Measurements from ENCODE around the gene SCGB2A2.

Gene SCGB2A2

DNA sequence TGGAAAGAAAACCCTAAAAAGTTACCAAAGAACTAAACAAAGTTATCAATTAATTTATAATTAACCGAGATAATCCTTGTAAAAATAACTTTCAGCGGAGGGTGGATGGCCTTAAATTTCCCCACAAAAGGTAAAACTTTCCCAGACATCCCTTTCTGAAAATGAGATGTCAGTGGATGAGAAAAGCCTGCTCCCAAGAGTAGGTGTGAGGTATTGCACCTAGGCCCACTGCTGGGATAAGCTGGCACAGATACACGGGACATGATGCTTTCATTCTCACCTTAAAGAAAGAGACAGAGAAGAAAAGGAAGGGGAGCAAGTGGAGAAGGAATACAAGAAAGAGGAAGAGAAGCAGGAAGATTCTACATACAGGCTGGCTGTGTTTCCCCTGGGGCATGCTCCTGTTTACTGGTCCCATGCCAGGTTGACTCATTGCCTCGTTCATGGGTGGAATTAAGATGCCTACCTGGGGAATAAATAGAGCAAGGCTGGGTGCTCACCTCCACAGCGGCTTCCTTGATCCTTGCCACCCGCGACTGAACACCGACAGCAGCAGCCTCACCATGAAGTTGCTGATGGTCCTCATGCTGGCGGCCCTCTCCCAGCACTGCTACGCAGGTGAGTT is at the start of gene SCGB2A2:
SCGB2A2 (plus strand) TSS at position 505 of the 625 bp plus-strand sequence; CDS start at position 564, 59 bp downstream.
- DNase-seq: no peak

DNA sequence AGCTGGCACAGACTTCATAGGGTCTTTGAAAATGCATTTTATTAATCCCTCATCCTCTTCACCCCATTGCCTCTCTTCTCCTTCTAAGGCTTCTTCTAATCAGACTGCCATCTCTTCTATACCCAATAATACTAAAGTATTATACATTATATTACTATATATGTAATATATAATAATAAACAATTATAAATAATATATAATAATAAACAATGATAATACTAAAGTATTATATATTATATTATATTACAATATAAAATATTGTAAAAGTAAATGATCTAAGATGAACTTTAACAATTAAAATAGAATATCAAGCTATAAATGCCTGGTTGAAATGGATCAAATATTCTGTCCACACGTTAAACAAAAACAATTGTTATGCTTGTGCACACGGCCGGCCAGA is 48.5 kb upstream of the SCGB2A2 start:
- no peak for DNase-seq

DNA sequence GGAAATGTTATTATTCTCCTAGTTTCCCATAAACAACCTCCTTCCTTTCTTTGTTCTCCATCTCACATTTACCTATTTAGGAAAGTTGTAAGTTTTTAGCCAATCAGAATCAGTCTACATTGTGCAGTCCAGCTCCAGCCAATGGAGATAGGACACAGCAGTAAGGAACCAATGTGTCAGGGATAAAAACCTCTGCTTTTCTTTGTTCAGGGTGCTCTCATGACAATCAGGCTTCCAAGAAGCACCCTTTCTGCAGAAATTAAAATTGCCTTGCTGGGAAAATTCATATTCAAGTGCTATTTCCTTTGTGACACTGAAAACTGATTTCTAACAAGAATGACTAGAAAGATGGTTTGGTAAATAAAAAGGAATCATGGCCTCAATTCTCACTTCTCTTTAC is 46.9 kb upstream of the SCGB2A2 start:
- no peak for DNase-seq

DNA sequence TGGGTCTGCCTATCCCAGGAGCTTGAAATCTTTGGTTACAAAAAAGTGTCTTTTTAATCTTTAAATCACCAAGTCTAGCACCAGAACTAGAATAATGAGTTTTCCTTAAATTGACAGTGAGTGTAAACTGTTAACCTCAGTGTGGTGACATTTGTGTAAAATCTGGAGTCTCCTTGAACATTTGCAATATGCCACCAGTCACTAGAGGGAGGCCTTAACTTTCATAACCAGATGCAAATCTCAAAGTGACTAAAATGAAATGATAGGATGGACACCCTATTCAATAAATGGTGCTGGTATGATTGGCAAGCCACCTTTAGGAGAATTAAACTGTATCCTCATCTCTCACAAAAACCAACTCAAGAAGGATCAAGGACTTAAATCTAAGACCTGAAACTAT is 36.2 kb upstream of the SCGB2A2 start:
- no peak for DNase-seq

DNA sequence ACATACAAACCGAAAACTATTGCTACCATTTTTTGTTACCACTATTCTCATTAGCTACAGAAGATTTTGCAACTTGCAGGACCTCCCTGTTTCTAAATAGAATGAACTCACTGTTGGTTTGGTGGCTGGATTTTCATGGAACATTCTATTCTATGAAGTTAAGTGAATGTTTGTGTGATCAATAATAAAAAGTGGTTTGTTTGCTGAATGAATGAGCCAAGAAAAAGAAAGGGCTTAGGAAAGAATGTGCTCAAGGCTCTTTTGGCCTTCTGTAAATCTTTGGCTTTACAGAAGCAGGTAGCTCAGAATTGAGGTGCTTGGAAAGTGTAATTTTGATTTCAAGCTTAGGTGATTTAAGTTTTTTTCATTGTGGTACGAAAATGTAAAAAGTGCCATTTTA is 33.8 kb upstream of the SCGB2A2 start:
- no peak for DNase-seq

DNA sequence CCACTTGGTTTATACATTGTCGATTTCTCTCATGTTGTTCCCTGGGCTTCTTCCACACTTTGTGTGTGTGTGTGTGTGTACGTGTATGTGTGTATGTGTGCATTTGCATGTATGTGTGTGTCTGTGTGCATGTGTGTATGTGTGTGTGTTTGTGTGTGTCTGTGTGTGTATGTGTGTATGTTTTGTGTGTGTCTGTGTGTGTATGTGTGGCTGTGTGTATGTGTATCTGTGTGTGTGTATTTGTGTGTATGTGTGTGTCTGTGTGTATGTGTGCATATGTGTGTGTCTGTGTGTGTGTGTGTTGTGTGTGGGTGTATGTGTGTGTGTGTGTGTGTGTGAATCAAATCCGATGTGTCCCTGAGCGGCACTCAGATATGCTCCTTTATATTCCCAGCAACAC is 32.5 kb upstream of the SCGB2A2 start:
- no peak for DNase-seq

DNA sequence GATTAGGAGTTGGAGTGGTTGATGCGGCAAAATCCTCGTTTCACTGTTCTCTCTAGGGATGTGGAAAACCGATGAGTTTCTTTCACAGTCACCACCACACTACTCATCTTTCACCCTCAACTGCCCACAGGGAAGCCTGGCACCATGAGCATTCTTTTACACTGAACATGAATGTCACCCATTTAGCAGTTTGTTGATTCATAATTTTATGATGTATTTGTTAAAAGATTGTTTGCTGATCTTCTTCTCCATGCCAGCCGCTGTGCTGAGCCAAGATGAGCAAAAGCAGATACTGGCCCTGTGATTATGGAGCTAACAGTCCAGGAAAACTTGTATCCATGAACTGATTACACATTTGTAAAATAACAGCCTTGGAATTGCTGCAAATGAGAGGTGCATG is 31.8 kb upstream of the SCGB2A2 start:
- DNase-seq: no peak

DNA sequence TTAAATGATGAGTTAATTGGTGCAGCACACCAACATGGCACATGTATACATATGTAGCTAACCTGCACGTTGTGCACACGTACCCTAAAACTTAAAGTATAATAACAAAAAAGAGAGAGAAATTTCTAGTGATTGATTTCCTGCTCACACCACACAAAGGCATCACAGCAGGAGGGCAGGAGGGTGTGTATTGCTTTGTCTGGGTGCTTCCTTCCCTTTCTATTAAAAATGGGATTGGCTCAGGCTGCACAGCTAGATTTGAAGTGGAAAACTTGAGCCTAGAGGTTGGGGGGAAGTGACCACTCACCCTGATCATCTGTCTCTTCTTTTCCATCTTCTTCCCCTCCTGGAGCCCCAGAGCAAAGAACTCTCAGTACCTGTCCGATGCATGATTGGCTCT is 28.9 kb upstream of the SCGB2A2 start:
- no peak for DNase-seq

DNA sequence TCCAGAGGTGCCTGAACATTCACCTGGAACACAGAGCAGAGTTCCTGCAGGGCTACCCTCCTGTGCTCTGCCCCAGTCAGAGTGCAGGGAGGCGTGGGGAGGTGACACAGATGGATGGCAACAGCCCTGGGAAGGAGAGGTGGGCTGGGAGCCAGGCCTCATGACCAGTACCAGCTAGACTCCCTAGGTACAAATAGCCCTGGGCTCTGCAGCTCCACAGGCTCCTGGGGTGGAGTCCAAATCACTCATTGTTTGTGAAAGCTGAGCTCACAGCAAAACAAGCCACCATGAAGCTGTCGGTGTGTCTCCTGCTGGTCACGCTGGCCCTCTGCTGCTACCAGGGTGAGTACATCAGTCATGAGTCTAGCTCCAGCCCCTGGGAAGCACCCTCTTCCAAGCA is 27.9 kb upstream of the SCGB2A2 start, which contains the start of gene SCGB1D2:
SCGB1D2 (plus strand) TSS at position 219 of the 400 bp plus-strand sequence; CDS start at position 288, 69 bp downstream.
- DNase-seq: no peak

DNA sequence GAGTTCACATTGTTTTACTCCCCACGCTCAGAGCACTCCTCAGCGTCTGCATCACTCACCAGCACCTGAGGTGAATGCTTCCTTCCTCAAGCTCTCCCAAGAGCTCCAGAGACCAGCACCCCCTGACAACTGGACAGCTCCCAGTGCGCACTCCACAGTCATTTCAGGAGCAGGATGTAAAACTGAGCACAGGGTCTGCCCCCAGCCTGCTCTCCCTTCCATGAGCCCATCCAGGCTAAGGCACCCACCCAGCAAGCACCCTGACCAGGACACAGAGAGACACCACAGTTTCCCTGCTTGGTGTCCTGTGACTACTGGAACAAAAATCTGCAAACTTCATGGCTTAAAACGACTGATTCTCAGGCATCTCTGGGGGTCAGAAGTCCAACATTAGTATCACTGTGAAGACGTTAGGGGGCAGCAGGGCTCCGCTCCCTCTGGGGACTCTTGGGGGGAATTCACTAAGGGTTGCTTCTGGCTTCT is 24.6 kb upstream of the SCGB2A2 start:
- DNase-seq: no peak

DNA sequence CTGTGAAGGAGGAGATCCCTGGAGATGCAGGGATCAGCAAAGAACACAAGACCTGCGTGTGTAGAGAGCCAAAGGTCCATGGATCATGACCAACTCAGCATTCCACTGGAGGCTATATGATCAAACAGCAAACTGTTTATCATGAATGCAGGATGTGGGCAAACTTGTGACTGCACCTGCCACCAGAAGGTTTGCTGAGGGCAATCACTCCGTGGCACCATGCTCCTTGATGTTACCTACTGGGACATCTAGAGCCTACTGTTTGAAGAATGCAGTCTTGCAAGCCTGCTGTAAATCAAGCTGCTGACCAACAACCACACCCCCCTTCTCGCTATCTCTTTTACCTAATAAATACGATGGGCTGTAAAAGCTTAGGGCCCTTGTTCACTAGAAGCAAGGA is 18.3 kb upstream of the SCGB2A2 start:
- DNase-seq: no peak

DNA sequence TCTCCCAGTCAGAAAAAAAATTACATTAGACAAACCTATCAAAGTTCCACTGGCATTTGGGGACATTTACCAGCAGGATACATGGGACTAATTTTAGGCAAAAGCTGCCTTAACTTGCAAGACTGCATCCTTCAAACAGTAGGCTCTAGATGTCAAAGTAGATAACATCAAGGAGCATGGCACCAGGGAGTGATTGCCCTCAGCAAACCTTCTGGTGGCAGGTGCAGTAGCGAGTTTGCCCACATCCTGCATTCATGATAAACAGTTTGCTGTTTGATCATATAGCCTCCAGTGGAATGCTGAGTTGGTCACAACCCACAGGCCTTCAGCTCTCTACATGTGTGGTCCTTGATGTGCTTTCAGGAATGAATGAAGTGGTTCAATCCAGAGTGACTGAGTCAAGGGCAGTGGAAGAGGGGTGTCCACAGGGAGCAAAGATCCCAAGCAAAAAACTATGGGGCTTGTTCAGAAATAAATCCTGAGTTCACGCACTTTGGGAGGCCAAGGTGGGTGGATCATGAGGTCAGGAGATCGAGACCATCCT is 15.9 kb upstream of the SCGB2A2 start:
- DNase-seq: no peak

DNA sequence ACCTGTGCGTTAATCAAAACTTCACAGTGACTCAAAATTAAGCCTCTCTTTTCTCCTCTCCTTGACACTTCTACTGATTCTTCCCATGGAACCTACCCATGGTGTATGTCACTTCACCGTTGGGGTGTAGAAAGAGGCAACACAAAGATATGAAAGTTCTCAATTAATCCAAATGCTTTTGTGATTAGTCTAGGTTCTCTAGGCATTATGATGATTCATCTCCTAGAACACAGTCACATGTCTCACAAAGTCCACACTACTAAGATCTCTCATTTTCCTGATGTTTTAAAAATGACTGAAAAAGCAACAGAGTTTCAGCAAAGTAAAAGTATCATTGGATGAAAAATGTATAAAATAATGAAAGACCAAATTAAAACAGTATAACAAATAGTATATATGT is 13.7 kb upstream of the SCGB2A2 start:
- no peak for DNase-seq

DNA sequence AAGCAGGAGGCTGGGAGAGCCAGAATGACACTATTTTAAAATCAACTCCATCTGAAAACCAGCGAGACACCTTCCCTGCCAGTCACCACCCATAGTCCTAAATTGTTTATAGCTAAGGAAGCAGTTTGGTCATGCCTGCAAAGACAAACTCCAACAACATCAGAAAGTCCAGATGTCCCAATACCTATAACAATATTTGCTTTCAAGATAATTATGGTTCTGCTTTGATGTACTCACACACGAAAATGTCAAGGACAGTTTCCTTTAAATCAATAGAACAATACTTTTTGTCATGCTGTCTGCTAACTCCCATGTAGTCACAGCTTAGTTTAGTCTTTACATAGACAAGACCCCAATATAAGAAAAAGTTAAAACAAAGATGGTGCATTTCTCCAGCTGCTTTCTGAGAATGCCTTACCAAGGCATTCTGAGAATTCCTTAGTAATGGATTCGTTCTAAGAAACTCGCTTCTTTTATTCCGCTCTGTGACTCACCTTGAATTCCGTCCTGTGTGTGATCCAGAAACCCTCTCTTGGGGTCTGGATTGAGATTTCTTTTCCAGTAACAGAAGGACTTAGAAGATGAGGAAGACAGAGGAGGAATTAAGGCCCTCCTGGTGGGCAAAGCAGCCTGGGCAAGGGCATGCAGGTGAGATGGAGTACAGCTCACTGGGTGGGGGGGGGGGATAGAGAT is 9.6 kb upstream of the SCGB2A2 start:
- DNase-seq: no peak

DNA sequence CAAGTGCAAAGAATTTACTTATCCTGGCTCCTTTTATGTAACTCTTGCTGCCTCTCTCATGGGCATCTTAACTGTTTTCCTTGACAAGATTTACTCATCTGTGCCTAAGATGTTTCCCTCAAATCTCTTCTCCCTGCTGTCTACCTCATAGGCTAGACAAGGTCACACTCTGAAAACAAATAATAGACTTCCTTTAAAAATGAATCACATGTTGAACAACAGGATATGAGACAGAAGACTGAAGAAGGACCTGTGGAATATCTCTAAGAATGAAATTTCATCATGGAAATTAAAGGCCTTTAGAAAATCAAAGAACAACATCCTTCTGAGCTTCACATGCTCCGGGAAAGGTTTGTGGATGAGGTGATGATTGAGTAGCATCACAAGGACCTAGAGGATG is 6.0 kb upstream of the SCGB2A2 start:
- no peak for DNase-seq

DNA sequence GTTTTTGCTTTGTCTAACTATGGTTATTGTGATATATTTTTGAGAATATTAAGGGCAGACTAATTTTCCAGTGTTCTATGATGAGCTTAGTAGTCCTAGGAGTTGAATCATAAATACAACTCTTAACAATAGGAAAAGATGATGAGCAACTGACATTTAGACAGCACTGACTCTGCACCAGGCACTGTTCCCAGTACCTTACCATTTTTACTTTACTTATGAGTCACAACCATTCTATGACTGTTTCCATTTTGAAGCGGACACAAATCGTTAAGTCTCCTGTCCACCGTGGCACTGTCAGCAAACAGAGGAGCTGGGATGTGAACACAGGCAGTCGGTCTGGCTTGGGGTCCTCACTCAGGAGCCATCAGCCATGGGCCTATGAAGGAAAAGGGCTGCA is 3.4 kb upstream of the SCGB2A2 start:
- DNase-seq: no peak

DNA sequence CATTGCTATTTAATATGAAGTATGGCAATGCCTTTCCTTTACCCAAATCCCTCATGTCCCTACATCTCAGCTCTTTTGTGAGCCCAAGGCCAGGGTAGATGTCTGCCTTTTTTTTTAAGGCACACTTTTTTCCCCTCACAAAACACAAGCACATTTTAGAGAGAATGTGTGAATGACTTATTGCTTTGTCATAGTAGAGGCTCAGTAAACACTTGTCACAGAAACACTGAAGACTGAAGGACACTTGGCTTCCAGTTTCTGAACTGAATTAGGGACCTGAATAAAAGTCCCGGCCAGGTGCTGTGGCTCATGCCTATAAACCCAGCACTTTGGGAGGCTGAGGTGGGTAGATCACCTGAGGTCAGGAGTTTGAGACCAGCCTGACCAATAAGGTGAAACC is 2.9 kb upstream of the SCGB2A2 start:
- no peak for DNase-seq

DNA sequence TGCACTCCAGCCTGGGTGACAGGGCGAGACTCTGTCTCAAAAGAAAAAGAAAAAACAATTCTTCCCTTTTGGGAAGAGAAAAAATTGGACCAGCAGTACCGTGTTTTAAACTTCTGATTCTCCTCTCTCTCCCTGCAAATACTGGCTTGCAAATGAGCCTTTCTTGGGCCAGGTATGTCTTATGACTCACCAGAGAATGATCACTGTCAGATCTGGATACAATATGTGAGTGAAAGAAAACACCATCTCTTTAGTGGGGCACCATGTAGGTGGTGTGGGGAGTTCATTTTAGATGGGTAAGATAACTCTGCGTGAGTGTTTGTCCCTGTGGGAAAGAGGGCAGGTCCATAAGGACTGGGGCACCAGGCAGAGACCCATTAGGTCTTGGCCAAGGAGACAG is 2.4 kb upstream of the SCGB2A2 start:
- DNase-seq: no peak

DNA sequence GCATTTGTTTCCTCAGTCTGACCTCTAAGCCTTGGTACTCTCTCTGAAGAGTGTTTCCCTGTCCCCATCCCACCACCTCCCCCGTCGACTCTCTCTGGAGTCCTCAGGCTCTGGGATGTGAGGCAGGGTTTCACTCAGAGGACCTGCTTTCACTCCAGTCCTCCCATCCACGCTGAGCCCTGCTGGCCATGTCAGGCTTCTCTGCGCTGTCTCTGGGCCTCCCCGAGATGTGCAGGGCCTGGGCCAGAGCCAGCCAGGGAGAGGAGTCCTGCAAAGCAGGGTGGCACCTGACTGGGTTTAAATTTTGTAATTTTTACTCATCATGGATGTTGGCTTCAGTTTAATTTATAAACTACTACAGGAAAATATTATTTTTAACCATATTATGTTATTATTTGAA is 3.3 kb downstream of the SCGB2A2 start:
- DNase-seq: no peak

DNA sequence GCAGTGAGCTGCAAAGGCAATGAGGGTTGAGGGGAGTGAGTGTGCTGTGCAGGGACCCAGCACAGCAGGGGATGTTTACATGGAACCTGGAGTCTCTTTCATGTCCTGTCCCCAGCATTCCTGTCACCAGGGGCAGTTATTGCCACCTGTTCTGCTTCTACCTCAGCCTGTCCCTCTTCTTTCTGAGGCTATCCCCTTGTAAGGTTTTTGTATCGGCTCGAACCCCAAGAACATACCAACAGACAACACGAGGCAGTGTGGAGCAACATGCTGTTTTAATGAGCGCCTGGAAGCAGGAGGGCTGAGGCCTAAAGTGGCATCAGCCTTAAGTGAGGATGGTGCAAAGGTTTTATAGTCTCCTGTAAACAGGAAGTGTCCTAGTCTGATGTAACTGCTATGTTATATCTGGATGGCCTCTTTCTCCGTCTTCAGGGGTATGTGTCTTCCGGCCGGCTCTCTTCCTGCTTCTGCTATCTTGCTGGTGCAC is 3.9 kb downstream of the SCGB2A2 start:
- DNase-seq: no peak

DNA sequence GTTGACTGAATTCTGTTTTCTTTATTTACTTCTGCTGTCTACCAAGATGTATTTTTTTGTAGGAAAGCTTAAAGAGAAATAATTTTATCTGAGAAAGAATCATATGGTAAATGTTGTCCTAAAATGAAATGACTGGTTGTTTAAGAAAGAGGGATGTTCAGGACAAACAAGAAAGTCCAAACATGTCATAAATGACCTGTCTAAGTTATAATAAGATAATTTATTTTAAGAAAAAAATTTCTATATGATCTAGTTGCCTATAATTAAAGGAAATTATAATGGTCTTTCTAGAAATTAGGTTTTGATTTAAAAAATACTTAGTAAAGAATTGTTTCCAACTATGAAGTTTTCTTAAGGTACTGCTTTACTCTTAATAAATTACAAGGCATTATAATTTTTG is 10.5 kb downstream of the SCGB2A2 start:
- no peak for DNase-seq

DNA sequence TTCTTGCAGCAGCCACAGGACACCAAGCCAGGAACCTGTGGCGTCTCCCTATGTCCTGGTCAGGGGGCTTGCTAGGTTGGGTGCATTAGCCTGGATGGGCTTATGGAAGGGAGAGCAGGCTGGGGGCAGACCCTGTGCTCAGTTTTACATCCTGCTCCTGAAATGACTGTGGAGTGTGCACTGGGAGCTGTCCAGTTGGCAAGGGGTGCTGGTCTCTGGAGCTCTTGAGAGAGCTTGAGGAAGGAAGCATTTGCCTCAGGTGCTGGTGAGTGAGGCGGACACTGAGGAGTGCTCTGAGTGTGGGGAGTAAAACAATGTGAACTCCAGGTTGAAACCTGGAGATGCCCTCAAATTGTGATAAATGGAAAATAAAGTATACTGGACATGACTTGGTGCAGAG is 25.5 kb downstream of the SCGB2A2 start:
- DNase-seq: no peak

DNA sequence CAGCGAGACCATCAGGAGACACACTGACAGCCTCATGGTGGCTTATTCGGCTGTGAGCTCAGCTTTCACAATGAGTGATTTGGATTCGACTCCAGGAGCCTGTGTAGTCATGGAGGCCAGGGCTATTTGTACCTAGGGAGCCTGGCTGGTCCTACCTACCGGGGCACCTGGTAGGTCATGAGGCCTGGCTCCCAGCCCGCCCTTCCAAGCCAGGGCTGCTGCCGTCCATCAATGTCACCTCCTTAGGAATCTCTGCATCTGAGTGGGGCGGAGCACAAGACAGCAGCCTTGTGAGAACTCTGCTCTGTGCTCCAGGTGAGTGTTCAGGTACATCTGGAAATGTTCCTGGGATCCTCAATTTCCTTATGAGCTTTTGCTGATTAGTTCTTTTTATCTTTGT is 29.0 kb downstream of the SCGB2A2 start, which contains the start of gene SCGB1D4:
SCGB1D4 (minus strand) TSS at position 101 of the 400 bp plus-strand sequence; CDS start at position 36, 65 bp downstream.
- DNase-seq: no peak

DNA sequence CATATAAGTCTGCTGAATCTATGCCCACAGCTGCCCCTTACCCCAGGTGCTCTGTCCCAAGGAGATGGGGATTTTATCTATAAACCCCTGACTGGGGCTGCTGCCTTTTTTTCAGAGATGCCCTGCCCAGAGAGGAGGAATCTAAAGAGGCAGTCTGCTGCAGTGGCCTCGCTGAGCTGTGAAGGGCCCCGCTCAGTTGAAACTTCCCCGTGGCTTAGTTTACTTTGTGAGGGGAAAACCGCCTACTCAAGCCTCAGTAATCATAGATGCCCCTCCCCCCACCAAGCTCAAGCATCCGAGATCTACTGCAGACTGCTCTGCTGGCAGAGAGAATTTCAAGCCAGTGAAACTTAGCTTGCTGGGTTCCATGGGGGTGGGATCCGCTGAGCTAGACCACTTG is 36.3 kb downstream of the SCGB2A2 start:
- no peak for DNase-seq
